D721Med (cell line): Measurements from ENCODE around the gene CHD6.
A peak's percentile ranks its signal among the peaks of the same experiment; 100 is the strongest.

Experiments used
- DNase-seq: peaks from one replicate; pipeline ENCODE4 v3.0.0; 2011; ENCODE audit warnings: low spot score; ENCODE audit not compliant: insufficient read length
- FAIRE-seq: peaks from 2 replicates; lab custom pipeline; 2011; peaks lifted over from hg19 to GRCh38; lab: Jason Lieb, UNC
- TF ChIP-seq, protein P1 (sequence below): IDR thresholded peaks from 2 replicates; pipeline ENCODE4 v1.5.1; 2012; ENCODE audit warnings: mild to moderate bottlenecking, control low read depth; ENCODE audit not compliant: insufficient read depth; ENCODE audit errors: missing control alignments

The CHD6 gene

GRCh38 chr20:41573955-41574354, 44.2 kb downstream of the CHD6 start:
- DNase-seq, result no peak
- TF ChIP-seq, protein P1, sequence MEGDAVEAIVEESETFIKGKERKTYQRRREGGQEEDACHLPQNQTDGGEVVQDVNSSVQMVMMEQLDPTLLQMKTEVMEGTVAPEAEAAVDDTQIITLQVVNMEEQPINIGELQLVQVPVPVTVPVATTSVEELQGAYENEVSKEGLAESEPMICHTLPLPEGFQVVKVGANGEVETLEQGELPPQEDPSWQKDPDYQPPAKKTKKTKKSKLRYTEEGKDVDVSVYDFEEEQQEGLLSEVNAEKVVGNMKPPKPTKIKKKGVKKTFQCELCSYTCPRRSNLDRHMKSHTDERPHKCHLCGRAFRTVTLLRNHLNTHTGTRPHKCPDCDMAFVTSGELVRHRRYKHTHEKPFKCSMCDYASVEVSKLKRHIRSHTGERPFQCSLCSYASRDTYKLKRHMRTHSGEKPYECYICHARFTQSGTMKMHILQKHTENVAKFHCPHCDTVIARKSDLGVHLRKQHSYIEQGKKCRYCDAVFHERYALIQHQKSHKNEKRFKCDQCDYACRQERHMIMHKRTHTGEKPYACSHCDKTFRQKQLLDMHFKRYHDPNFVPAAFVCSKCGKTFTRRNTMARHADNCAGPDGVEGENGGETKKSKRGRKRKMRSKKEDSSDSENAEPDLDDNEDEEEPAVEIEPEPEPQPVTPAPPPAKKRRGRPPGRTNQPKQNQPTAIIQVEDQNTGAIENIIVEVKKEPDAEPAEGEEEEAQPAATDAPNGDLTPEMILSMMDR, result no peak
- no peak for FAIRE-seq

DNA sequence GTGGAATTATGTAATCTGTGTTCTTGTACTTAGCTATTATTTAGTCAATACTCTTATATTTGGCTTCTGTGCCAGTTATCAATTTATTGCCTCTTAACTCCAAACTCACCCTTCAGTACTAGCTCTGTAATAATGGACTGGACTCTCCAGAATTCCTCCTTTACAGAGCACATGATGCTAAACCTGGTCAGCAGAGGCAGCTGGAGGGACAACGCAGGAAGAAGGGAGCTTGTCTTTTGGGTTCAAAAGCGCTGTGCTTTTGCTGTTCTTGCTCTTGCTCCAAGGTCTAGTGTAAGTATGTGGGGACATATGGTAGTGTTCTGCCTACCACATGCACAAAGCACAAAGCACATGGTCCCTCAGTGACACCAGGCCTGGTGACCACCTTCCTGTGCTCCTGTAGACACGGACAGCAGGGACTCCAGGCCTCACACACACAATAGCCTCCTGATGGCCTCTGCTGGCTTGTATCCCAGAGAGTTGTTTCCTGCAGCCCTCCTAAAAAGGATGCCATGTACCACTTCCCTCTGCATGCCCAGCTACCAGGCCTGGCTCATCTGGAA, 46.1 kb downstream of the CHD6 start:
- TF ChIP-seq, protein P1, result peak; percentile 19
- FAIRE-seq (no peak), DNase-seq (no peak)

DNA sequence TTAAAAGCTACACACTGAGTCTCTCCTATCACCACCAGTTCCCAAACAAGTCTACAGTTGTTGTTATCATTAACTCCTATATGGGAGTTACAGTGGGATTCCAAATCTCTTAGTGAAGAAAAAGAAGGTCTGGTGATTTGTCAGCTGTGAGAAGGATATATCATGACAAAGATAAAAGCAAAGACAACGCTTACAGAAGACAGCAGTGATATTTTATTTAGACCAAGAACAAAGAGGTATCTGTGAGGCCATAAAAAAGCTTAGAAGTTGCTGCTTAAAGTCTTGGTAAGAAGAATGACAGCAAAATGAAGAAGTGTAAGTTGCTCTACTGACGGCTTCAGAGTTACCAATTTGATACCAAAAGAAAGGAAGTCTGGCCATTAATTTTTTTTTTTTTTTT, 47.2 kb downstream of the CHD6 start:
- TF ChIP-seq, protein P1, result no peak
- DNase-seq (no peak), FAIRE-seq (no peak)

- no peak for FAIRE-seq
- TF ChIP-seq, protein P1, result no peak
- DNase-seq, result no peak
Measured at GRCh38 chr20:41570557-41570956, 47.6 kb downstream of the CHD6 start.

GRCh38 chr20:41567615-41568014, 50.6 kb downstream of the CHD6 start:
- FAIRE-seq (no peak), DNase-seq (no peak)
- TF ChIP-seq, protein P1, result no peak

DNA sequence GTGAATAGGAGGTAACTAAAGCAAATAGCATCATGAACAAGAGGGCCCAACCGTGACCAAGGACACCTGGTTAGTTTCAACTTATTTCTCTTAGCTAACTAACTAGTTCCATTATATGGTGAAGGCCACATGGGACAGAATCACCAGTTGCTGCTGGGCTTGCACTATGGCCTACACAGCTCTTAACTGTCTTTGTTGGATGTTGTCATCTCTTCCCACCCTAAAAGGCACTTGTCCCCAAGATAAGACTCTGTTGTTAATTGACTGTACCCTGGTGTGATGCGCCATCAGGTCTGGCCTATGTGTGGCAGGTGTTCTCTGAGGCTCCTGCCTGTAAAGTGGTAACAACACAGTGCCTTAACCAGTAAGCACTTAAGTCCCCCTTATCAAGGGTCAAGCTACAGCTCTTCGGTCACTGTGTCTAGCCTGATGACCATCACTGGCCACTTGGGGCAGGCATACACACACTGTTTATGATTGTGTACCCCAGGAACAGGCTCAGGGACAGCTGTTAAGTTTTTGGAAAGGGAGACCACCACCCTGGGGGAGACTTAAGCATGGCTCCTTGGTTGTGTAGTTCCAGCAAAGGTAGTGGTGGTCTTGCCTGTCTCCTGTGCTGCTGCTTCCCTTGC, 51.2 kb downstream of the CHD6 start:
- no peak for FAIRE-seq
- no peak for DNase-seq
- TF ChIP-seq, protein P1, result no peak

DNA sequence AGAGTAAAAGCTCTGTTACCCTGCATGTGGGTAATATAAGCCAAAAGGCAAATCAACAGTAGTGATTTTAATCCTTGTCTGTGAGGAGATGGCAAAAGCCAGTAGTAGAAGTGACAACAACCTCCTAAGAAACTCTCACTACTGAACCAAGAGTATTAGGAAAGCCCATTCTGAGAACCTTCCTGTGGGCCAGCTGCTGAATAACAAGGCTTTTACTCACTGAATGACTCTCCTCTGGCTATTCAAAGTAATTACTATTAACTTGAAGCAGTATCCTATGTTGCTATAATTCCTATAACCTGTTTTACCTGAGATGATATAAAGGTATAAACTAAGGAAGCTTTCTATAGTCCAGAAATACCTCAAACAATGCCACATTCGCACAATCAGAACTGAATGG, 55.1 kb downstream of the CHD6 start:
- DNase-seq (no peak), FAIRE-seq (no peak)
- TF ChIP-seq, protein P1, result no peak
